Sigmoid colon (tissue), 7 donors: ENCODE results near the gene NGF. TPM values are rescaled to one million over a fixed set of nuclear protein-coding genes. Genes with fewer than 3 reads are reported as not detected.

Experiments used
- DNase-seq: peaks from one replicate; pipeline ENCODE4 v3.0.0-alpha.2; 2019
- H3K27ac ChIP-seq, 4 donors: fragments of 200-600 bp; sonication (generic); one replicate each; pipeline ENCODE4 v1.5.1; 2016 to 2019; ENCODE audit warnings: mild to moderate bottlenecking in 1 of 4
- H3K27me3 ChIP-seq, 3 donors: fragments of 200-600 bp; sonication (generic); one replicate each; pipeline ENCODE4 v1.5.1; 2019; ENCODE audit warnings: mild to moderate bottlenecking in 1 of 3
- H3K36me3 ChIP-seq, 4 donors: fragments of 200-600 bp; sonication (generic); one replicate each; pipeline ENCODE4 v1.5.1; 2016 to 2019
- H3K4me1 ChIP-seq, 4 donors: fragments of 200-600 bp; sonication (generic); one replicate each; pipeline ENCODE4 v1.5.1; 2017 to 2019
- H3K4me3 ChIP-seq, 4 donors: fragments of 200-600 bp; sonication (generic); one replicate each; pipeline ENCODE4 v1.5.1; 2017 to 2019; ENCODE audit warnings: mild to moderate bottlenecking in 2 of 4, moderate library complexity in 1 of 4
- H3K9me3 ChIP-seq, 4 donors: fragments of 200-600 bp in 3 of 4; sonication (generic) in 3 of 4; one replicate each; pipeline versions ENCODE4 v1.5.1 to v1.6.1; 2013 to 2019
- EP300 ChIP-seq, 4 donors: sonication (generic); formaldehyde crosslinking; IDR thresholded peaks; one replicate each; pipeline ENCODE4 v1.6.1; 2017; ENCODE audit warnings: antibody characterized with exemption in 4 of 4
- POLR2A ChIP-seq, 2 donors: fragments of 450-650 bp; IDR thresholded peaks; one replicate each; pipeline ENCODE4 v1.6.1; 2016; ENCODE audit warnings: antibody characterized with exemption in 2 of 2, mild to moderate bottlenecking in 2 of 2, moderate library complexity in 2 of 2
- POLR2AphosphoS5 ChIP-seq, 4 donors: sonication (generic); formaldehyde crosslinking; IDR thresholded peaks; one replicate each; pipeline ENCODE4 v1.6.1; 2017; ENCODE audit warnings: antibody characterized with exemption in 4 of 4
- WGBS, 2 donors: extraction: QIAGEN DNeasy Blood & Tissue Kit; methylation state at CpG; one replicate each; pipeline ENCODE4 v1.1.7; 2013; 5-methylcytosine and 5-hydroxymethylcytosine counted together
- intact Hi-C: fragments of 100-400 bp; cut with DNase I; formaldehyde crosslinking; loops from one replicate; pipeline ENCODE4 v1.15.1; 2023
- polyA plus RNA-seq, 3 donors: library from polyadenylated mRNA; stranded (reverse); fragments of 200-250 nt; gene quantifications; one replicate each; pipeline ENCODE4 v1.2.3, GENCODE V29; 2013
- total RNA-seq, 4 donors: library from RNA; depleted of rRNA; stranded (reverse); fragments of >200 nt; gene quantifications; one replicate each; pipeline ENCODE4 v1.1.0, GENCODE V29; 2016
- TF ChIP-seq, protein P1 (sequence below), 4 experiments: fragments of 450-650 bp in 3 of 4; fragments of 200-600 bp in 1 of 4; IDR thresholded peaks; one replicate each; pipeline ENCODE4 v1.5.1; 2016 to 2019; ENCODE audit warnings: antibody characterized with exemption in 4 of 4, mild to moderate bottlenecking in 3 of 4, moderate library complexity in 2 of 4
- donor health status: healthy with polysubstance abuse.
- donor health status: Bipolar disorder and iron deficiency.
- donor health status: healthy.

Gene NGF
- total and polyA plus RNA-seq, 7 donors = 0.83 to 5.6 (median 3.9) TPM; not detected in 2

GRCh38 chr1:115288591-115289198, 49.4 kb downstream of the NGF start:
- WGBS, 2 donors = 79 to 93% methylated on average over 3 of the region's 3 CpGs
- TF ChIP-seq POLR2AphosphoS5 (IDR thresholded peaks at IDR 0.05) (no peak), POLR2A (IDR thresholded peaks at IDR 0.05) (no peak), EP300 (IDR thresholded peaks at IDR 0.05) (no peak)
- TF ChIP-seq, protein P1, sequence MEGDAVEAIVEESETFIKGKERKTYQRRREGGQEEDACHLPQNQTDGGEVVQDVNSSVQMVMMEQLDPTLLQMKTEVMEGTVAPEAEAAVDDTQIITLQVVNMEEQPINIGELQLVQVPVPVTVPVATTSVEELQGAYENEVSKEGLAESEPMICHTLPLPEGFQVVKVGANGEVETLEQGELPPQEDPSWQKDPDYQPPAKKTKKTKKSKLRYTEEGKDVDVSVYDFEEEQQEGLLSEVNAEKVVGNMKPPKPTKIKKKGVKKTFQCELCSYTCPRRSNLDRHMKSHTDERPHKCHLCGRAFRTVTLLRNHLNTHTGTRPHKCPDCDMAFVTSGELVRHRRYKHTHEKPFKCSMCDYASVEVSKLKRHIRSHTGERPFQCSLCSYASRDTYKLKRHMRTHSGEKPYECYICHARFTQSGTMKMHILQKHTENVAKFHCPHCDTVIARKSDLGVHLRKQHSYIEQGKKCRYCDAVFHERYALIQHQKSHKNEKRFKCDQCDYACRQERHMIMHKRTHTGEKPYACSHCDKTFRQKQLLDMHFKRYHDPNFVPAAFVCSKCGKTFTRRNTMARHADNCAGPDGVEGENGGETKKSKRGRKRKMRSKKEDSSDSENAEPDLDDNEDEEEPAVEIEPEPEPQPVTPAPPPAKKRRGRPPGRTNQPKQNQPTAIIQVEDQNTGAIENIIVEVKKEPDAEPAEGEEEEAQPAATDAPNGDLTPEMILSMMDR (IDR thresholded peaks at IDR 0.05) = no peak
- Histone ChIP-seq H3K36me3 (peaks cover 0 to 4% (median 0%) of the 10 kb centered on the region in 4 donors), H3K9me3 (no peaks in the 10 kb centered on the region), H3K4me1 (peaks cover 0 to 4% (median 0%) of the 10 kb centered on the region in 4 donors), H3K27me3 (no peaks in the 10 kb centered on the region), H3K27ac (no peak overlapping the region), H3K4me3 (no peak overlapping the region)
- DNase-seq = no peak
- intact Hi-C loops = no loop called here

DNA sequence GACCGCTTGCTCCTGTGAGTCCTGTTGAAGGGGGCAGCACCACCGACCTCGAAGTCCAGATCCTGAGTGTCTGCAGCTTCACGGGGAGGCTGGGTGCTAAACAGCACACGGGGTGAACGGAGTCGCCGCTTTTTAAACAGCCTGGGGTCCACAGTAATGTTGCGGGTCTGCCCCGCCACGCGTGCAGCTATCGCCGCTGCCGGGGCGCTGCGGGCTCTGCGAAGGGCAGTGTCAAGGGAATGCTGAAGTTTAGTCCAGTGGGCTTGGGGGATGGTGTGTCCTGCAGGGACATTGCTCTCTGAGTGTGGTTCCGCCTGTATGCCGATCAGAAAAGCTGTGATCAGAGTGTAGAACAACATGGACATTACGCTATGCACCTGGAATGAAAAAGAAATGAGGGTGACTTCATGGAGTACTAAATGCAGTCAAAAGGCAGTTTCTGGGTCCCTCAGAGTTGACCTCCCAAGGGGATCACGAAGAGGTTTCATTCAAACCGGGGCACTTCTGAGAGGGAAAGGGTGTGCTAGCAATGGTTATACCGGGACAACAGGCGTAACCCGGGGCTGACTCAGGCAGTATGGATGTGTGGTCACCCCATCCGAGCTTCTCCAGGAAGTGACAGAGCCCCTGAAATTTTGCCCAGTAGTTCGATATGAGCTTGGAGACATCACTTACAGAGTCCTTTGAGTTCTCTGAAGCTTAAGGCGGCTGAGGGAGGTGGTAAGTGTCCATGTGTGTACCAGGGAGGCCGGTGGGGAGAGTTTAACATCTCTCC, 51.4 kb downstream of the NGF start:
- H3K4me1 ChIP-seq = peaks cover 0 to 6% (median 2%) of the 10 kb centered on the region in 4 donors
- H3K27me3 ChIP-seq = no peaks in the 10 kb centered on the region
- peaks cover 0 to 4% (median 0%) of the 10 kb centered on the region in 4 donors for H3K36me3 ChIP-seq
- intact Hi-C loops = no loop called here
- H3K27ac ChIP-seq = no peak overlapping the region
- H3K4me3 ChIP-seq = no peak overlapping the region
- TF ChIP-seq, protein P1 (IDR thresholded peaks at IDR 0.05) = no peak
- TF ChIP-seq POLR2AphosphoS5 (IDR thresholded peaks at IDR 0.05) = no peak
- TF ChIP-seq POLR2A (IDR thresholded peaks at IDR 0.05) = no peak
- TF ChIP-seq EP300 (IDR thresholded peaks at IDR 0.05) = no peak
- no peak for DNase-seq
- 94 to 95% methylated on average over 30 of the region's 30 CpGs for whole genome bisulfite sequencing, 2 donors
- H3K9me3 ChIP-seq = no peaks in the 10 kb centered on the region

DNA sequence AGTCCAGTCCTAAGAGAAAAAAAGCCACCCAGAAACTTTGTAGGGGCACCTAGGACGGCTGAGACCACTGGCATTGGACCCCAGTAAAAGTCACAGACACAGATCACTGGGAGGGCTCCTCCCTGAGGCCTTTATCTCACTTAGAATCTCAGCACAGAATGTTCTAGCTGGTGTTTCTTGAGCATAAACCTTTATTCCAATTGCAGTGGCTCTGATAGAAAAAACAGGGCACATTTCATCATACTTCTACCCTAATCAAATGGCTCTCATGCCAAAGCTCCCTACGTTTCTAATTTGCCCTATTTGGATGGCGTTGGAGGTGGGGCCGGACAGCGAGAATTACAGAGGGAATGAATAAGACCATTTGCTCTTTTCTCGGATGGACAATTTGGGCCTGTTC, 53.8 kb downstream of the NGF start:
- intact Hi-C loops = no loop called here
- H3K4me1 ChIP-seq = peaks cover 0 to 8% (median 2%) of the 10 kb centered on the region in 4 donors
- WGBS, 2 donors = 86 to 90% methylated on average over 6 of the region's 6 CpGs
- H3K9me3 ChIP-seq = no peaks in the 10 kb centered on the region
- TF ChIP-seq POLR2AphosphoS5 (IDR thresholded peaks at IDR 0.05) (peak in 1 of 4 donors; percentile 23), EP300 (IDR thresholded peaks at IDR 0.05) (peak in 2 of 4 donors; percentile 13 to 22), POLR2A (IDR thresholded peaks at IDR 0.05) (no peak)
- TF ChIP-seq, protein P1 (IDR thresholded peaks at IDR 0.05) = no peak
- H3K4me3 ChIP-seq = no peak overlapping the region
- peaks cover 0 to 4% (median 0%) of the 10 kb centered on the region in 4 donors for H3K36me3 ChIP-seq
- H3K27ac ChIP-seq = peak overlapping the region; percentile 60 to 82 (median 71)
- no peaks in the 10 kb centered on the region for H3K27me3 ChIP-seq
- DNase-seq = no peak

GRCh38 chr1:115283681-115284146, 54.3 kb downstream of the NGF start:
- 91 to 94% methylated on average over 20 of the region's 20 CpGs for WGBS, 2 donors

More at GRCh38 chr1:115283681-115284146, 54.3 kb downstream of the NGF start:
- Histone ChIP-seq H3K27ac (peak overlapping the region; percentile 60 to 82 (median 71)), H3K27me3 (no peaks in the 10 kb centered on the region), H3K36me3 (peaks cover 0 to 4% (median 0%) of the 10 kb centered on the region in 4 donors), H3K4me1 (peaks cover 0 to 8% (median 2%) of the 10 kb centered on the region in 4 donors), H3K9me3 (no peaks in the 10 kb centered on the region), H3K4me3 (no peak overlapping the region)
- no peak for TF ChIP-seq POLR2A (IDR thresholded peaks at IDR 0.05)
- TF ChIP-seq, protein P1 (IDR thresholded peaks at IDR 0.05) = no peak
- TF ChIP-seq EP300 (IDR thresholded peaks at IDR 0.05) = no peak
- no peak for TF ChIP-seq POLR2AphosphoS5 (IDR thresholded peaks at IDR 0.05)
- intact Hi-C loops = no loop called here
- no peak for DNase-seq
